Thyroid gland (tissue), 4 donors: ENCODE data around the gene SLC5A6.

Source experiments
- CTCF ChIP-seq, 6 experiments: fragments of 200-600 bp in 3 of 6; fragments of 450-650 bp in 3 of 6; sonication (generic) in 3 of 6; IDR thresholded peaks; one replicate each; pipeline ENCODE4 v1.5.1; 2016 to 2019; ENCODE audit warnings: antibody characterized with exemption in 6 of 6, mild to moderate bottlenecking in 2 of 6, inconsistent platforms in 1 of 6, moderate library complexity in 1 of 6
- POLR2A ChIP-seq, 2 donors: fragments of 450-650 bp; IDR thresholded peaks; one replicate each; pipeline ENCODE4 v1.6.1; 2017; ENCODE audit warnings: antibody characterized with exemption in 2 of 2, mild to moderate bottlenecking in 2 of 2, moderate library complexity in 1 of 2

- TF ChIP-seq CTCF (IDR thresholded peaks at IDR 0.05): no peak
- no peak for TF ChIP-seq POLR2A (IDR thresholded peaks at IDR 0.05)
These were observed 37.3 kb upstream of the SLC5A6 start for GRCh38 chr2:27249159-27249890.
